CD14-positive monocyte (primary cell): ENCODE measurements around the gene ZC3H13. TPM values are rescaled to one million over a fixed set of nuclear protein-coding genes. Genes with fewer than 3 reads are reported as not detected.
A peak's percentile ranks its signal among the peaks of the same experiment; 100 is the strongest.

Experiments used
- DNase-seq, 3 donors: peaks; one replicate each; pipeline ENCODE4 v3.0.0-alpha.2; 2011 to 2022
- H2AFZ ChIP-seq: 2 replicates; pipeline ENCODE4 v1.6.0; 2012; ENCODE audit warnings: mild to moderate bottlenecking, low read depth, low read length, inconsistent platforms; ENCODE audit not compliant: insufficient read depth, poor library complexity, severe bottlenecking
- H3K27ac ChIP-seq, 2 donors: 1 replicate in 1 of 2; 2 replicates in 1 of 2; pipeline ENCODE4 v1.5.1; 2012 to 2013; ENCODE audit warnings: low read length in 2 of 2, control low read depth in 1 of 2, inconsistent platforms in 1 of 2, low read depth in 1 of 2, mild to moderate bottlenecking in 1 of 2
- H3K27me3 ChIP-seq, 2 donors: one replicate each; pipeline versions ENCODE4 v1.6.0 to v1.6.1; 2011 to 2013; ENCODE audit warnings: low read length in 2 of 2; ENCODE audit not compliant: control insufficient read depth in 2 of 2, insufficient read depth in 2 of 2
- H3K36me3 ChIP-seq, 2 donors: replicated peaks in 1 of 2; 1 replicate in 1 of 2; 2 replicates in 1 of 2; pipeline versions ENCODE4 v1.5.1 to v1.6.1; 2012 to 2013; ENCODE audit warnings: low read length in 2 of 2, control low read depth in 1 of 2, inconsistent platforms in 1 of 2, mild to moderate bottlenecking in 1 of 2; ENCODE audit not compliant: insufficient read depth in 2 of 2, control insufficient read depth in 1 of 2
- H3K4me1 ChIP-seq, 2 donors: 1 replicate in 1 of 2; 2 replicates in 1 of 2; pipeline versions ENCODE4 v1.5.1 to v1.6.1; 2012 to 2013; ENCODE audit warnings: low read length in 2 of 2, control low read depth in 1 of 2, inconsistent platforms in 1 of 2, mild to moderate bottlenecking in 1 of 2, moderate library complexity in 1 of 2; ENCODE audit not compliant: insufficient read depth in 2 of 2, control insufficient read depth in 1 of 2
- H3K4me2 ChIP-seq: replicated peaks from 2 replicates; pipeline ENCODE3; 2012; ENCODE audit warnings: low read length, moderate library complexity, mild to moderate bottlenecking; ENCODE audit not compliant: poor library complexity, severe bottlenecking; ENCODE audit errors: extremely low read depth
- H3K4me3 ChIP-seq, 3 experiments: fragments of 200-600 bp in 1 of 3; sonication (generic) in 1 of 3; replicated peaks in 1 of 3; 1 replicate in 2 of 3; 2 replicates in 1 of 3; pipeline ENCODE4 v1.5.1; 2011 to 2013; ENCODE audit warnings: low read length in 3 of 3, mild to moderate bottlenecking in 3 of 3, control low read depth in 2 of 3, low read depth in 2 of 3, inconsistent platforms in 1 of 3, moderate library complexity in 1 of 3
- H3K79me2 ChIP-seq: 2 replicates; pipeline ENCODE4 v1.6.0; 2012; ENCODE audit warnings: mild to moderate bottlenecking, control low read depth, inconsistent platforms, low read length, moderate library complexity; ENCODE audit not compliant: insufficient read depth
- H3K9ac ChIP-seq: 2 replicates; pipeline ENCODE4 v1.6.0; 2017; ENCODE audit warnings: low read length, mild to moderate bottlenecking; ENCODE audit not compliant: insufficient read depth, poor library complexity, severe bottlenecking
- H3K9me3 ChIP-seq, 2 donors: replicated peaks in 1 of 2; 1 replicate in 1 of 2; 2 replicates in 1 of 2; pipeline versions ENCODE4 v1.5.1 to v1.6.1; 2012 to 2013; ENCODE audit warnings: low read length in 2 of 2, control low read depth in 1 of 2; ENCODE audit not compliant: control insufficient read depth in 1 of 2, insufficient read depth in 1 of 2
- H4K20me1 ChIP-seq: 2 replicates; pipeline ENCODE4 v1.6.0; 2012; ENCODE audit warnings: mild to moderate bottlenecking, low read length, control low read depth, moderate library complexity; ENCODE audit not compliant: insufficient read depth
- H3K27ac Mint-ChIP-seq, 7 donors: one replicate each; pipeline ENCODE4 v1.8.0; 2020; ENCODE audit warnings: mild to moderate bottlenecking in 7 of 7, mixed read lengths in 7 of 7, moderate library complexity in 6 of 7, inconsistent platforms in 2 of 7
- H3K27me3 Mint-ChIP-seq, 3 donors: one replicate each; pipeline ENCODE4 v1.8.0; 2021 to 2022; ENCODE audit warnings: low read depth in 3 of 3, mild to moderate bottlenecking in 3 of 3, mixed read lengths in 3 of 3, moderate library complexity in 3 of 3, inconsistent platforms in 1 of 3
- H3K36me3 Mint-ChIP-seq, 2 donors: one replicate each; pipeline ENCODE4 v1.8.0; 2020; ENCODE audit warnings: mixed read lengths in 2 of 2, inconsistent platforms in 1 of 2, mild to moderate bottlenecking in 1 of 2
- H3K4me1 Mint-ChIP-seq: one replicate; pipeline ENCODE4 v1.8.0; 2020; ENCODE audit warnings: mild to moderate bottlenecking, mixed read lengths
- H3K4me3 Mint-ChIP-seq, 2 donors: one replicate each; pipeline ENCODE4 v1.8.0; 2020; ENCODE audit warnings: mild to moderate bottlenecking in 2 of 2, mixed read lengths in 2 of 2, moderate library complexity in 1 of 2
- H3K9me3 Mint-ChIP-seq, 7 donors: one replicate each; pipeline ENCODE4 v1.8.0; 2020 to 2022; ENCODE audit warnings: mixed read lengths in 7 of 7, mild to moderate bottlenecking in 6 of 7, moderate library complexity in 6 of 7, inconsistent platforms in 2 of 7
- WGBS: methylation state at CpG from one replicate; pipeline ENCODE4 v1.1.5; 2013; ENCODE audit warnings: missing lambda C conversion rate; ENCODE audit not compliant: insufficient coverage; 5-methylcytosine and 5-hydroxymethylcytosine counted together
- intact Hi-C, 2 donors: fragments of 100-400 bp; cut with micrococcal nuclease; formaldehyde crosslinking; loops; one replicate each; pipeline versions ENCODE4 v1.15.0 to v1.15.1; 2023
- polyA plus RNA-seq, 3 donors: library from polyadenylated mRNA; depleted of rRNA in 1 of 3; unstranded in 2 of 3; stranded (reverse) in 1 of 3; fragments of 300-500 nt in 2 of 3; fragments of >200 nt in 1 of 3; fragmentation: Illumina TruSeq in 2 of 3; gene quantifications; 1 replicate in 2 of 3; 2 replicates in 1 of 3; pipeline ENCODE4 v1.2.3, GENCODE V29; 2012 to 2021
- TF ChIP-seq, protein P1 (sequence below): fragments of 200-600 bp; IDR thresholded peaks from one replicate; pipeline ENCODE4 v1.8.0; 2022; ENCODE audit warnings: antibody characterized with exemption, mild to moderate bottlenecking

Gene ZC3H13
- polyA plus RNA-seq, 3 donors, result 5.3 to 22.2 (median 9.7) TPM

DNA sequence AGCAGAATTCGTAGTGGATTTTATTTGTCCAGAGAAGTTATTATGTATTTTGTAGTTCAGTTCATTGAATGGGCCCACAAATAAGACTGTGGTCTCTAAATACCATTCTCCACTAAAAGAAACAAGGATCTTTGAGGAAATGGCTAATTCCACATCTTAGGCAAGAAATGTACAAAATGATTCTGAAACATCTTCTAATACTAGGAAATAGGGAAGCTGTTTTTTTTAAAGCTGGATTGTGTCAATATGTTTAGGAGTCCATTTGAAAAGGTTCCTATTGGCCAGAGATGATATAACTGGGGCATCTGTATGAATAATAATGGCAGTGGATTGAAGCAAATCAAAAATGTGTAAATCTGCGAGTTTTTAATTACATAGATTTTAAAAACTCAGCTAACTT is 112.5 kb downstream of the ZC3H13 start:
- Mint-ChIP-seq H3K4me1 (peaks cover 22% of the 10 kb centered on the region), H3K27me3 (peaks cover 0 to 6% (median 2%) of the 10 kb centered on the region in 3 donors), H3K36me3 (no peaks in the 10 kb centered on the region), H3K27ac (no peak overlapping the region), H3K9me3 (peaks cover 0 to 2% (median 0%) of the 10 kb centered on the region in 7 donors), H3K4me3 (no peak overlapping the region)
- Histone ChIP-seq H2AFZ (no peak overlapping the region), H3K79me2 (no peaks in the 10 kb centered on the region), H3K27ac (no peak overlapping the region), H3K27me3 (no peaks in the 10 kb centered on the region), H3K4me3 (no peak overlapping the region), H3K9ac (no peak overlapping the region), H3K36me3 (no peaks in the 10 kb centered on the region), H3K4me2 (no peak overlapping the region), H3K9me3 (no peaks in the 10 kb centered on the region), H3K4me1 (peaks cover 8 to 9% of the 10 kb centered on the region in 2 donors), H4K20me1 (no peaks in the 10 kb centered on the region)
- intact Hi-C loops, result no loop called here
- DNase-seq, result peak in 1 of 3 donors; percentile 24
- TF ChIP-seq, protein P1, sequence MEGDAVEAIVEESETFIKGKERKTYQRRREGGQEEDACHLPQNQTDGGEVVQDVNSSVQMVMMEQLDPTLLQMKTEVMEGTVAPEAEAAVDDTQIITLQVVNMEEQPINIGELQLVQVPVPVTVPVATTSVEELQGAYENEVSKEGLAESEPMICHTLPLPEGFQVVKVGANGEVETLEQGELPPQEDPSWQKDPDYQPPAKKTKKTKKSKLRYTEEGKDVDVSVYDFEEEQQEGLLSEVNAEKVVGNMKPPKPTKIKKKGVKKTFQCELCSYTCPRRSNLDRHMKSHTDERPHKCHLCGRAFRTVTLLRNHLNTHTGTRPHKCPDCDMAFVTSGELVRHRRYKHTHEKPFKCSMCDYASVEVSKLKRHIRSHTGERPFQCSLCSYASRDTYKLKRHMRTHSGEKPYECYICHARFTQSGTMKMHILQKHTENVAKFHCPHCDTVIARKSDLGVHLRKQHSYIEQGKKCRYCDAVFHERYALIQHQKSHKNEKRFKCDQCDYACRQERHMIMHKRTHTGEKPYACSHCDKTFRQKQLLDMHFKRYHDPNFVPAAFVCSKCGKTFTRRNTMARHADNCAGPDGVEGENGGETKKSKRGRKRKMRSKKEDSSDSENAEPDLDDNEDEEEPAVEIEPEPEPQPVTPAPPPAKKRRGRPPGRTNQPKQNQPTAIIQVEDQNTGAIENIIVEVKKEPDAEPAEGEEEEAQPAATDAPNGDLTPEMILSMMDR, result no peak
- no CpG with 5 or more reads among the region's 2 CpGs for WGBS

DNA sequence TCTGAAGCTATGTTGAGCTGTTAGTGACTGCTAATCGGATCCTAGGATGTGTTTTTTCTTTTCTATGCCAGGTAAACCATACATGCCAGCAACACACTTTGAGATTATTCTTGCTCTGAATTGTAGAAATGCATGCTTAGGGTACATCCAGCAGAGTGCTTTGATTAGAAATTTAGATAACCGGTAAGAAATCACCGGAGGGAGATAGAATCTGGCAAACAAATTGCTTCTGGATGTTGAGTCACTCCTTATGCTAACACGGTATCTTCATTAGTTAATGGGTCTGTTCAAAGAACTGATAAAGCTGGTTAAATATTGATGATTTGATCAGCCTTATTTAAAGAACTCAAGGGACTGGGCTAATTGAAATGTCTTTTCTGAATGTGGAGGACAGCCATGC is 115.9 kb downstream of the ZC3H13 start:
- intact Hi-C loops, result no loop called here
- Histone ChIP-seq H3K4me3 (no peak overlapping the region), H3K27ac (no peak overlapping the region), H4K20me1 (no peaks in the 10 kb centered on the region), H3K9me3 (no peaks in the 10 kb centered on the region), H3K4me1 (peaks cover 24 to 25% of the 10 kb centered on the region in 2 donors), H3K4me2 (no peak overlapping the region), H3K79me2 (no peaks in the 10 kb centered on the region), H3K36me3 (no peaks in the 10 kb centered on the region), H3K27me3 (no peaks in the 10 kb centered on the region), H3K9ac (no peak overlapping the region), H2AFZ (no peak overlapping the region)
- H3K4me3 Mint-ChIP-seq, result no peak overlapping the region
- no peak for DNase-seq
- WGBS, result no CpG with 5 or more reads among the region's 4 CpGs
- H3K4me1 Mint-ChIP-seq, result peaks cover 36% of the 10 kb centered on the region
- H3K9me3 Mint-ChIP-seq, result peaks cover 0 to 3% (median 0%) of the 10 kb centered on the region in 7 donors
- no peak overlapping the region for H3K27ac Mint-ChIP-seq
- H3K36me3 Mint-ChIP-seq, result peaks cover 0 to 2% of the 10 kb centered on the region in 2 donors
- TF ChIP-seq, protein P1, result no peak
- H3K27me3 Mint-ChIP-seq, result peaks cover 1 to 14% (median 4%) of the 10 kb centered on the region in 3 donors
